Osteoblast (primary cell): ENCODE measurements around the gene LBH. TPM values are rescaled to one million over a fixed set of nuclear protein-coding genes. Genes with fewer than 3 reads are reported as not detected.

Source experiments
- DNase-seq: peaks from one replicate; pipeline ENCODE4 v3.0.0; 2011; ENCODE audit warnings: low spot score, mixed read lengths; ENCODE audit not compliant: insufficient read length; ENCODE audit errors: missing footprints
- H2AFZ ChIP-seq: 2 replicates; pipeline ENCODE4 v1.6.0; 2011; ENCODE audit warnings: mild to moderate bottlenecking, low read length
- H3K27ac ChIP-seq: 2 replicates; pipeline ENCODE4 v1.5.1; 2011; ENCODE audit warnings: mild to moderate bottlenecking, low read depth, low read length, moderate library complexity
- H3K27me3 ChIP-seq: 2 replicates; pipeline ENCODE4 v1.6.0; 2012; ENCODE audit warnings: mild to moderate bottlenecking, control low read depth, inconsistent platforms, low read length, moderate library complexity; ENCODE audit not compliant: insufficient read depth
- H3K36me3 ChIP-seq: 2 replicates; pipeline ENCODE4 v1.5.1; 2011; ENCODE audit warnings: mild to moderate bottlenecking, low read length, control low read depth, moderate library complexity; ENCODE audit not compliant: insufficient read depth
- H3K4me1 ChIP-seq: 2 replicates; pipeline ENCODE4 v1.5.1; 2011; ENCODE audit warnings: mild to moderate bottlenecking, low read length, control low read depth, moderate library complexity; ENCODE audit not compliant: insufficient read depth
- H3K4me2 ChIP-seq: 2 replicates; pipeline ENCODE4 v1.6.0; 2011; ENCODE audit warnings: mild to moderate bottlenecking, low read length; ENCODE audit not compliant: insufficient read depth
- H3K4me3 ChIP-seq: fragments of 200-600 bp; sonication (generic); 3 replicates; pipeline ENCODE4 v1.5.1; 2012; ENCODE audit warnings: mild to moderate bottlenecking, low read length, inconsistent platforms; ENCODE audit not compliant: insufficient read depth
- H3K79me2 ChIP-seq: 2 replicates; pipeline ENCODE4 v1.6.0; 2012; ENCODE audit warnings: mild to moderate bottlenecking, low read length, control low read depth, inconsistent platforms; ENCODE audit not compliant: insufficient read depth
- H3K9me3 ChIP-seq: 2 replicates; pipeline ENCODE4 v1.5.1; 2011; ENCODE audit warnings: low read depth, low read length, control low read depth
- H4K20me1 ChIP-seq: 2 replicates; pipeline ENCODE4 v1.6.0; 2012; ENCODE audit warnings: mild to moderate bottlenecking, low read length, control low read depth; ENCODE audit not compliant: insufficient read depth
- total RNA-seq: library from RNA; depleted of rRNA; stranded (reverse); fragments of >200 nt; gene quantifications from 2 replicates; pipeline ENCODE4 v1.2.3, GENCODE V29; 2012
- TF ChIP-seq, protein P1 (sequence below): IDR thresholded peaks from 2 replicates; pipeline ENCODE4 v1.5.1; 2011; ENCODE audit warnings: mild to moderate bottlenecking, low read depth, low read length, moderate library complexity; ENCODE audit errors: extremely low read depth

Gene LBH
- total RNA-seq, 1 donor = 270 TPM

DNA sequence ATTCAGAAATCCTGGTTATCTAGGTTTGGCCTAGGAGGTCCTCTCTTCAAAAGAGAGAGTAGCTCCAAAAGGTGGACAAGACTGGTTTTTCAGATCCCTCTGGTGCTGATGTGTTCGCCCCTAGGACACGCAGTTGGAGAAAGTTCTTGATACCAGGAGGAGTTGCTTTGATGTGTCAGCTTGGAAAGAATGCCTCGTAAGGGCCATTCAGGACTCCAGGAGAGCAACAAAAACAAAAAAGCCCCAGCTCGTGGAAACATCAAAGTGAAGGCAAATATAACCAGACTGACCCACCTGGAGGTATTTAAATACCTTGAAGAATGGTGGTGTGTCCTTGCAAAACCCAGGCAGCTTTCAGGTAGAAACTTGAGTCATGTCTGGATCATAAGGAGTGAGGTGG, 12.5 kb upstream of the LBH start:
- H4K20me1 ChIP-seq = no peaks in the 10 kb centered on the region
- no peak for DNase-seq
- H3K79me2 ChIP-seq = no peaks in the 10 kb centered on the region
- no peaks in the 10 kb centered on the region for H3K36me3 ChIP-seq
- TF ChIP-seq, protein P1, sequence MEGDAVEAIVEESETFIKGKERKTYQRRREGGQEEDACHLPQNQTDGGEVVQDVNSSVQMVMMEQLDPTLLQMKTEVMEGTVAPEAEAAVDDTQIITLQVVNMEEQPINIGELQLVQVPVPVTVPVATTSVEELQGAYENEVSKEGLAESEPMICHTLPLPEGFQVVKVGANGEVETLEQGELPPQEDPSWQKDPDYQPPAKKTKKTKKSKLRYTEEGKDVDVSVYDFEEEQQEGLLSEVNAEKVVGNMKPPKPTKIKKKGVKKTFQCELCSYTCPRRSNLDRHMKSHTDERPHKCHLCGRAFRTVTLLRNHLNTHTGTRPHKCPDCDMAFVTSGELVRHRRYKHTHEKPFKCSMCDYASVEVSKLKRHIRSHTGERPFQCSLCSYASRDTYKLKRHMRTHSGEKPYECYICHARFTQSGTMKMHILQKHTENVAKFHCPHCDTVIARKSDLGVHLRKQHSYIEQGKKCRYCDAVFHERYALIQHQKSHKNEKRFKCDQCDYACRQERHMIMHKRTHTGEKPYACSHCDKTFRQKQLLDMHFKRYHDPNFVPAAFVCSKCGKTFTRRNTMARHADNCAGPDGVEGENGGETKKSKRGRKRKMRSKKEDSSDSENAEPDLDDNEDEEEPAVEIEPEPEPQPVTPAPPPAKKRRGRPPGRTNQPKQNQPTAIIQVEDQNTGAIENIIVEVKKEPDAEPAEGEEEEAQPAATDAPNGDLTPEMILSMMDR = no peak
- no peak overlapping the region for H2AFZ ChIP-seq
- no peak overlapping the region for H3K4me3 ChIP-seq
- H3K9me3 ChIP-seq = no peaks in the 10 kb centered on the region
- peaks cover 7% of the 10 kb centered on the region for H3K4me1 ChIP-seq
- peaks cover 5% of the 10 kb centered on the region for H3K27me3 ChIP-seq
- H3K27ac ChIP-seq = no peak overlapping the region
- H3K4me2 ChIP-seq = no peak overlapping the region

DNA sequence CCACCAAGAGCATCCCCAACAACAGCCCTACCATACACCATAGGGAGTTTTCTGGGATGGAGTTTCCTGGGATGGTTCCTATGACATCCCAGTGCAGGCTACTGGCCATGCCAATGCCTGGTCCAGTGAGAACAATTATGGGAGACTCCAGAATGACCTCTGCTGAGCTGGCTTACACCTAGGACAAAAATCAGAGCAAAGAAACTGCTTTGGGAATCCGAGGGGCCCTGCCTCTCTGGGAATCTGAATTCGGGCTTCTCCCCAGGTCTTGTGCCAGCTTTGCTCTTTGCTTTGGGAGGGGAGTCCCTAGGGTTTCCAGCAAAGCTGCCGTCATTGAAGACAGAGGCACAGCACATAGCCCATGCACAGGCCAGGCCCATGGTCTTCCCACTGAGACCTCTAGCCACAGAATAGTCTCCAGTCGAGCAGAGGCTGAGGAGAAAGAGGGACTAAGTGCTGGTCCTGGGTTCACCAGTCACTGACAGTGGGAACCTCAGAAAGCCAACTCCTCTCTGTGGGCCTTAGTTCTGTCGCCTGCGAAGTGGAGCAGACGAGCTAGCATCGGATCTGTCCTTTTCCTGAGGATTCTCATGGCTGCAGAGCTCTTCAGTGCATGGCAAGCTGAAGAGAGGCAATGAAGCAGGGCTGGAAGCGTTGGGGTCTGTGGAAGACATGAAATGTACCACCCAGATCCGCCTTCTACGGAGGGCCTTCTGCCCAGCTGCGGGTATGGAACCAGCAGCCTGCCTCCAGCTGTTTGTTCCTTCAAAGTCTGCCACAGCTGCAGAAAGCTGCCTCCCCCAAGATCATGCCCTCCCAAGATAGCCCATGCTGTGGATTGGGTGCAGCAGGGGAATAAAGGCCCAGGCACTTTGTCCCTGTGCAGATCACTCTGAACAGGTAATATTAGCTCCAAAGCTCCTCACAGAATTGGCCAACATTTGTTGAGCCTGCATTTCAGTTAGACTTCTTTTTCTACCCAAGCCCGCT, 11.2 kb upstream of the LBH start:
- Histone ChIP-seq H3K27me3 (peaks cover 5% of the 10 kb centered on the region), H2AFZ (no peak overlapping the region), H3K4me3 (no peak overlapping the region), H3K36me3 (no peaks in the 10 kb centered on the region), H3K27ac (no peak overlapping the region), H4K20me1 (no peaks in the 10 kb centered on the region), H3K9me3 (no peaks in the 10 kb centered on the region), H3K79me2 (no peaks in the 10 kb centered on the region), H3K4me2 (no peak overlapping the region), H3K4me1 (peaks cover 12% of the 10 kb centered on the region)
- DNase-seq = no peak
- TF ChIP-seq, protein P1 = no peak

DNA sequence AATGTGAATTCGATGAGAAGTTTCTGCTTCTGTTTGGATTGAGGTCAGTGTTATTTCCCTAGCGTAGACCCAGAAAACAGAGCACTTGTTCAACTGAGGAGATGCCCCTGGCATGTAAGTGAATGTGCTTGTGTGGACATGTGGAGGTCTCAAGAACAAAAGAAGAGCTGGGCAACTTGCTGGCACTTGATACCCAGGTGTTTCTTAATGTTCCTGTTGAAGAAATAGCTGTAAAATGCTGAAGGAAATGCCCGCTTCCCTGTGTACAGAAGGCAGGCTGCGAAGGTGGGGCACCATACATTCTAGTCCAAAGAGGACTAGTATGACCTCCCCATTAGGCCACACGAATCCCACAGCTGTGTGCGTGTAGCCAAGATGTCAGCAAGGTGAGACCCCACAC, 9.8 kb upstream of the LBH start:
- H2AFZ ChIP-seq = no peak overlapping the region
- H3K36me3 ChIP-seq = no peaks in the 10 kb centered on the region
- no peak for DNase-seq
- H3K4me1 ChIP-seq = peaks cover 19% of the 10 kb centered on the region
- no peak overlapping the region for H3K4me2 ChIP-seq
- no peak overlapping the region for H3K4me3 ChIP-seq
- H3K79me2 ChIP-seq = no peaks in the 10 kb centered on the region
- H3K27me3 ChIP-seq = peaks cover 5% of the 10 kb centered on the region
- TF ChIP-seq, protein P1 = no peak
- H3K9me3 ChIP-seq = no peaks in the 10 kb centered on the region
- H4K20me1 ChIP-seq = no peaks in the 10 kb centered on the region
- no peak overlapping the region for H3K27ac ChIP-seq

DNA sequence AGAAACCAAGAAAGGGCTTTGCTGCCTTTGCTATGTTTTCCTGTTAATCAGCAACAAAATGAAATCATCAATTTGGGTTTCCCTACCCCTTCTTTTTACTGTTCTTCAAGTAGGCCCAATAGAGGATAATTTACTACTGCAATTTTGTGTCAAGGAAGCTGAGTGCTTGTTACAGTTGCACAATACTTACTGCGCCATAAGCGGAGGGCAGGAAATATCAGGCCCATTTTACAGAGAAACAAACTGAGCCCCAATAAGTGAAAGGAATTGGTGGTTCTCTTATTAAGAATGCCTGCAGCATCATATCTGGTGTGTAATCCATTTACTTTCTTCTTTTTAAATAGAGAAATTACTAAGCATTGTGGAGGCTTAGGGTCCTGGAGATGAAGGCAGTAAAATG, 9.3 kb upstream of the LBH start:
- H3K27me3 ChIP-seq = peaks cover 5% of the 10 kb centered on the region
- peaks cover 24% of the 10 kb centered on the region for H3K4me1 ChIP-seq
- H3K9me3 ChIP-seq = no peaks in the 10 kb centered on the region
- H4K20me1 ChIP-seq = no peaks in the 10 kb centered on the region
- no peak overlapping the region for H3K27ac ChIP-seq
- no peak overlapping the region for H3K4me3 ChIP-seq
- H3K79me2 ChIP-seq = no peaks in the 10 kb centered on the region
- H3K4me2 ChIP-seq = no peak overlapping the region
- H2AFZ ChIP-seq = no peak overlapping the region
- H3K36me3 ChIP-seq = no peaks in the 10 kb centered on the region
- no peak for DNase-seq
- TF ChIP-seq, protein P1 = no peak
